Hepatocyte (in vitro differentiated cells): Measurements from ENCODE around the gene ETV6. TPM values are rescaled to one million over a fixed set of nuclear protein-coding genes. Genes with fewer than 3 reads are reported as not detected.

Experiments
- DNase-seq: peaks from one replicate; pipeline ENCODE4 v3.0.0-alpha.2; 2016; ENCODE audit warnings: low spot score
- H2AFZ ChIP-seq: fragments of 200-600 bp; sonication (generic); 2 replicates; pipeline ENCODE4 v1.6.0; 2016; ENCODE audit warnings: antibody characterized with exemption, mild to moderate bottlenecking
- H3K27ac ChIP-seq: fragments of 200-600 bp; sonication (generic); 2 replicates; pipeline ENCODE4 v1.5.1; 2016; ENCODE audit warnings: mild to moderate bottlenecking
- H3K27me3 ChIP-seq: fragments of 200-600 bp; sonication (generic); 2 replicates; pipeline ENCODE4 v1.6.1; 2016
- H3K36me3 ChIP-seq: fragments of 200-600 bp; sonication (generic); replicated peaks from 2 replicates; pipeline ENCODE4 v1.5.1; 2016; ENCODE audit warnings: low read depth; ENCODE audit not compliant: insufficient read depth
- H3K4me1 ChIP-seq: fragments of 200-600 bp; sonication (generic); 2 replicates; pipeline ENCODE4 v1.5.1; 2016; ENCODE audit warnings: mild to moderate bottlenecking, moderate library complexity; ENCODE audit not compliant: insufficient read depth
- H3K4me2 ChIP-seq: fragments of 200-600 bp; sonication (generic); 2 replicates; pipeline ENCODE4 v1.6.0; 2016
- H3K4me3 ChIP-seq: fragments of 200-600 bp; sonication (generic); 2 replicates; pipeline ENCODE4 v1.5.1; 2016; ENCODE audit warnings: mild to moderate bottlenecking
- H3K79me2 ChIP-seq: fragments of 200-600 bp; sonication (generic); 2 replicates; pipeline ENCODE4 v1.6.0; 2017; ENCODE audit warnings: mild to moderate bottlenecking
- H3K9me2 ChIP-seq: fragments of 200-600 bp; sonication (generic); replicated peaks from 2 replicates; pipeline ENCODE4 v1.6.0; 2017; ENCODE audit warnings: mild to moderate bottlenecking; ENCODE audit not compliant: insufficient read depth
- H3K9me3 ChIP-seq: fragments of 200-600 bp; sonication (generic); 2 replicates; pipeline ENCODE4 v1.5.1; 2016; ENCODE audit warnings: low read depth, mild to moderate bottlenecking
- H4K20me1 ChIP-seq: fragments of 200-600 bp; sonication (generic); 2 replicates; pipeline ENCODE4 v1.6.0; 2016; ENCODE audit warnings: mild to moderate bottlenecking; ENCODE audit not compliant: insufficient read depth, poor library complexity, severe bottlenecking
- EZH2 ChIP-seq: fragments of 200-600 bp; sonication (generic); IDR thresholded peaks from 2 replicates; pipeline ENCODE4 v1.6.1; 2016; ENCODE audit warnings: antibody characterized with exemption, mild to moderate bottlenecking, borderline replicate concordance
- EZH2phosphoT487 ChIP-seq: fragments of 200-600 bp; sonication (generic); IDR thresholded peaks from one replicate; pipeline ENCODE4 v1.6.1; 2018; ENCODE audit warnings: antibody characterized with exemption, mild to moderate bottlenecking, low read depth, moderate library complexity; ENCODE audit not compliant: unreplicated experiment, severe bottlenecking
- WGBS: methylation state at CpG from one replicate; pipeline ENCODE4 v1.1.6; 2016; ENCODE audit warnings: low lambda C conversion rate; ENCODE audit errors: missing lambda C conversion rate; 5-methylcytosine and 5-hydroxymethylcytosine counted together
- polyA plus RNA-seq: library from polyadenylated mRNA; unstranded; fragments of >200 nt; fragmentation: Nextera tagmentation; extraction: Ambion mirVana; gene quantifications from 2 replicates; pipeline ENCODE4 v1.2.1, GENCODE V29; 2016
- total RNA-seq: library from RNA; depleted of rRNA; stranded (reverse); fragments of >200 nt; gene quantifications from 2 replicates; pipeline ENCODE4 v1.2.3, GENCODE V29; 2014
- TF ChIP-seq, protein P1 (sequence below): fragments of 200-600 bp; sonication (generic); IDR thresholded peaks from 2 replicates; pipeline ENCODE4 v1.5.1; 2016; ENCODE audit warnings: antibody characterized with exemption, mild to moderate bottlenecking; ENCODE audit not compliant: poor library complexity

ETV6 gene
- total and polyA plus RNA-seq, 2 experiments from 2014 or later: 8.0 to 9.7 TPM

DNA sequence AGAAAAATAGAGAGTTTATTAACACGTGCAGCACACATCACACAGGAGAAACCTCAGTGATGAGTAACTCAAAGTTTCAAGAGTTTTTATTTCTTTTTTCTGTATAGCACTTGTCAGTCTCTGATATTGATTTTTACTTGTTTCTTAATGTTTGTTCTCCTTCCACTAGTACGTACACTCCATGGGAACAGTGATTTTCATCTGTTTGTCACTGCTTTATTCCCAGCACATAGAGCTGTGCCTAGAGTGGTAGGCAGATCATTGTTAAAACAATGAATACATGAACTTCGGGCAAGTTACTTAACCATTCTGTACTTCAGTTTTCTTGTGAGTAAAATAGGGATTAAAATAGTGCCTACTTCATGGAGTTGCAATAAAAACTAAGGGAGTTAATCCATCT lies 46.6 kb downstream of the ETV6 start:
- Histone ChIP-seq H3K36me3 (no peaks in the 10 kb centered on the region), H3K9me2 (no peaks in the 10 kb centered on the region), H3K27me3 (no peaks in the 10 kb centered on the region), H4K20me1 (no peaks in the 10 kb centered on the region), H3K4me1 (no peaks in the 10 kb centered on the region), H3K79me2 (peaks cover 95% of the 10 kb centered on the region), H3K4me3 (no peak overlapping the region), H3K4me2 (no peak overlapping the region), H3K9me3 (no peaks in the 10 kb centered on the region), H3K27ac (no peak overlapping the region), H2AFZ (no peak overlapping the region)
- no peak for DNase-seq
- WGBS: 83% methylated on average over 3 of the region's 3 CpGs
- TF ChIP-seq EZH2 (no peak), EZH2phosphoT487 (no peak)
- TF ChIP-seq, protein P1, sequence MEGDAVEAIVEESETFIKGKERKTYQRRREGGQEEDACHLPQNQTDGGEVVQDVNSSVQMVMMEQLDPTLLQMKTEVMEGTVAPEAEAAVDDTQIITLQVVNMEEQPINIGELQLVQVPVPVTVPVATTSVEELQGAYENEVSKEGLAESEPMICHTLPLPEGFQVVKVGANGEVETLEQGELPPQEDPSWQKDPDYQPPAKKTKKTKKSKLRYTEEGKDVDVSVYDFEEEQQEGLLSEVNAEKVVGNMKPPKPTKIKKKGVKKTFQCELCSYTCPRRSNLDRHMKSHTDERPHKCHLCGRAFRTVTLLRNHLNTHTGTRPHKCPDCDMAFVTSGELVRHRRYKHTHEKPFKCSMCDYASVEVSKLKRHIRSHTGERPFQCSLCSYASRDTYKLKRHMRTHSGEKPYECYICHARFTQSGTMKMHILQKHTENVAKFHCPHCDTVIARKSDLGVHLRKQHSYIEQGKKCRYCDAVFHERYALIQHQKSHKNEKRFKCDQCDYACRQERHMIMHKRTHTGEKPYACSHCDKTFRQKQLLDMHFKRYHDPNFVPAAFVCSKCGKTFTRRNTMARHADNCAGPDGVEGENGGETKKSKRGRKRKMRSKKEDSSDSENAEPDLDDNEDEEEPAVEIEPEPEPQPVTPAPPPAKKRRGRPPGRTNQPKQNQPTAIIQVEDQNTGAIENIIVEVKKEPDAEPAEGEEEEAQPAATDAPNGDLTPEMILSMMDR: no peak

DNA sequence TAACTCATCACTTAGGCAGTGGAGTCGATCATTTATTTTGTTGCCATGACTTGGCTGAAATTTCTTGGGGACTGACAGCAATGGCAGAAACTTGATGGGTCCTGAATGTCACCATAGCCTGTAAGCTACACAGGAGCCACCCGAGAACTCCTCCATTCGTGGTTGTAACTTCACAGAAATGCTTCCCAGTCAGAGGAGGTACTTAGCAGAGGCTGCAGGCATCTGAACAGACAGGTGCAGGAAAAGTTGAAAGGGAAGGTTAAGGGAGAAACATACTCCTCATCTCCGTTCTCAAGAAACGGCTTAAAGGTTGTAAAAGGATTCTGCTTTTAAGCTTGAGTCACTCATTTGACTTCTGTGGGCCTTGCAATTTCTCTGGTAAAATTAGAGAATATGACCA lies 47.7 kb downstream of the ETV6 start:
- no peak overlapping the region for H3K4me2 ChIP-seq
- H4K20me1 ChIP-seq: no peaks in the 10 kb centered on the region
- no peaks in the 10 kb centered on the region for H3K27me3 ChIP-seq
- H3K4me1 ChIP-seq: no peaks in the 10 kb centered on the region
- H3K4me3 ChIP-seq: no peak overlapping the region
- TF ChIP-seq EZH2phosphoT487 (no peak), EZH2 (no peak)
- TF ChIP-seq, protein P1: no peak
- DNase-seq: no peak
- no peak overlapping the region for H2AFZ ChIP-seq
- peaks cover 95% of the 10 kb centered on the region for H3K79me2 ChIP-seq
- H3K9me2 ChIP-seq: no peaks in the 10 kb centered on the region
- no peaks in the 10 kb centered on the region for H3K36me3 ChIP-seq
- 83% methylated on average over 5 of the region's 5 CpGs for WGBS
- no peak overlapping the region for H3K27ac ChIP-seq
- H3K9me3 ChIP-seq: no peaks in the 10 kb centered on the region

DNA sequence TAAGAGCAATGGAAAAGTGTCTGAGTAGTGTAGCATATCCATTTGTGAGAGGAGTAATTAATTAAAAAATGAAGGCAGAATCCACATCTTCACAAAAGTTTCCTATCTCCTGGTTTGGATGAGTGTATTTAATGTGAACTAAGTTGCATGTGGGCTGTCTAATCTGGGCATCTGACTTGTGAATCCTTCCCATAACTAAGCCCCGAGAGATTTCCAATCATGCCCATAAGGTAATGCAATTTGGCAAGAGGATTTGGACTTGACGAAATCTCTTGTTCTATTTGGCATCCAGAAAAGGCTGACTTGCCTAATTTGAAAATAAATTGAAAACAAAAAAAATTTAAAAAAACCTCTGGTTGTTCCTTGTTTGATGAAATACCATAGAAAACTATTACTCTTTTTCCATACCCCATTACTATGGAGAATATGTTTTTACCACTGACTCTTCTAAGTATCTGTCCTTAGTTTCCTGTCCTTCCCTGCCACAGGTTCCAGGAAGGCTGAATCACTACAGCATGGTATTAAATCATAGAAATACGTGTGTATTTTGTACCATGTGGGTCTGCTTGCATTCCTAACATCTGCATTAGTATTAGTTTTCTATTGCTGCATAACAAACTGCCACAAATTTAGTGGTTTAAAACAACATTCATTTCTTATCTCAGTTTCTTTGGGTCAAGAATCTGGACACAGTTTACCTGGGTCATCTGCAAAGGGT lies 48.4 kb downstream of the ETV6 start:
- 94% methylated on average over 3 of the region's 3 CpGs for WGBS
- Histone ChIP-seq H3K79me2 (peaks cover 95% of the 10 kb centered on the region), H3K4me2 (no peak overlapping the region)

More for the DNA sequence above, 48.4 kb downstream of the ETV6 start:
- H3K4me1 ChIP-seq: no peaks in the 10 kb centered on the region
- H3K36me3 ChIP-seq: no peaks in the 10 kb centered on the region
- no peaks in the 10 kb centered on the region for H3K27me3 ChIP-seq
- no peaks in the 10 kb centered on the region for H4K20me1 ChIP-seq
- TF ChIP-seq, protein P1: no peak
- TF ChIP-seq EZH2 (no peak), EZH2phosphoT487 (no peak)
- no peak overlapping the region for H3K4me3 ChIP-seq
- H3K9me3 ChIP-seq: no peaks in the 10 kb centered on the region
- H3K27ac ChIP-seq: no peak overlapping the region
- no peaks in the 10 kb centered on the region for H3K9me2 ChIP-seq
- no peak for DNase-seq
- H2AFZ ChIP-seq: no peak overlapping the region
